Measurements from ENCODE around the gene PPIL1.

PPIL1 gene

DNA sequence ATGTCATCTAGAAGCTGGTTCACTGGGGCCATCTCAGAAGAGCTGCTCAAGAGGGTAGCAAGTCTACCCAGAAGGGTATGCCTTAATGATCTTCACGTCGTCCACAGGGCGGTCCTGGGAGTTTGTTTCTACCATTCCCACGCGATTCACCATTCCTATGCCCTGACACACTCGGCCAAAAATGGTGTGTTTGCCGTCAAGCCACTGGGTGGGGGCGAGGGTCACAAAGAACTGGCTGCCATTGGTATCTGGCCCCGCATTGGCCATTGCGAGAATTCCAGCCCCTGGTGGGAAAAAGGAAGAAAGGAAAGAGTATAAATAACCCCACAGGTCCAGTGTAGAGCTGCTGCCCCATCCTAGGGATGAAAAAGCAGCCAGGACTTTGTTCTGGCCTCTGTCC, 18.9 kb downstream of the PPIL1 start:
- DNase-seq (ENCODE audit: low read depth in 2 of 2) = no peak

- no peak for DNase-seq (ENCODE audit: low read depth in 2 of 2)
These were observed 21.3 kb downstream of the PPIL1 start for GRCh38 chr6:36853325-36853724.

DNA sequence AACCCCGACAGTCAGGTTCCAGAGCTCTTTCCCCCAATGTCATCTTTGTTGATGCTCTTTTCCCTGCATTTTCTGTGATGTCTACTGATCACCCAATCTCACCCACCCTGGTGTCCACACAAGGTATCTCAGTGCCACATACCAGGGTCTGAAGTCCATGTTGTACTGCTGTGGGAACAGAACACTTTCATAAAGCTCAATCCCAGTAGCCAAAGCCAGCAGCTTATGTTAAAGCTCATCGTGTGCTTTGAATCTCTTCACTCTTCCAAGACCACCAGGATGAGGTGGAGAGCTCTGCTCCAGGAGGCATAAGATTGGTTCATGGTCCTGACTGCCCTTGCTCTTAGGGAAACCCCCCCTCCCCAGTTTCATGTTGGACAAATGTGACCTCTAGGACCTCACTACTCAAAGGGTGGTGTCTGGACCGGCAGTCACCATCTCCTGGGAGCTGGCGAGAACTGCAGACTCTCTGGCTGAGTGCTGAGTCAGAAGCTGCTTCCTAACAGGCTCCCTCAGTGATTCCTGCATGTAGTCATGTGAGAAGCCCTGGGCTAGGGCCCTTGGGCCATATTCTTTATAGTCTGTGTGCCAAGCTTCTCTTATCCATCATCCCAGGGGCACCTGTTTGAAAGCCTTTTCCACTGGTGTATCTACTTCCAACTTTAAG, 22.0 kb downstream of the PPIL1 start:
- no peak for DNase-seq (ENCODE audit: low read depth in 2 of 2)

- no peak for DNase-seq (ENCODE audit: low read depth in 2 of 2)
These were observed 23.0 kb downstream of the PPIL1 start for GRCh38 chr6:36851626-36852025.

DNA sequence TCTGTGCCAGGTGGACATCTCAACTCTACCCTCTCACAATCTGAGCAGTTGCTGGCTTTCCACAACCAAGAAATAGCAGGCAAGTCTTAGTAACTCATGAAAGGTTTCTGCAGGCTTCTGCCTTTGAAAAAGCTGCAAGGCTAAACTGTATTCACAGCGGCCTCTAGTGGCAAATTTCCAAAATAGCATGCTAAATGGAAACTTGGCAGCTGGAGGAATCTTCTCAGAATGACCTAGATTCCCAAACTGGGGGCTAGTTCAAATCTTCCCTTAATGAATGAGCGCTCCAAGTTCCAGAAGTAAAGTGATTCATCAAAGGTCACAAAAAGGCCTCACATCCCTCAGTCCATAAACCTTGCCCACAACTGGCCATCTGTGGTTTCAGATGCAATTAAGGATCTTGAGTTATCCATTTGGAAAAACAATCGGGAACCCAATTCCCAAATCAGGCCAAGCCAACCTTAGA, 23.4 kb downstream of the PPIL1 start:
- DNase-seq (ENCODE audit: low read depth in 2 of 2) = no peak

- no peak for DNase-seq (ENCODE audit: low read depth in 2 of 2)
These were observed 24.6 kb downstream of the PPIL1 start for GRCh38 chr6:36850021-36850420.

- DNase-seq (ENCODE audit: low read depth in 2 of 2) = no peak
These were observed 25.8 kb downstream of the PPIL1 start for GRCh38 chr6:36848658-36849441.

GRCh38 chr6:36847991-36848390, 26.6 kb downstream of the PPIL1 start:
- no peak for DNase-seq (ENCODE audit: low read depth in 2 of 2)

- DNase-seq (ENCODE audit: low read depth in 2 of 2) = no peak
These were observed 27.5 kb downstream of the PPIL1 start for GRCh38 chr6:36847152-36847551.

DNA sequence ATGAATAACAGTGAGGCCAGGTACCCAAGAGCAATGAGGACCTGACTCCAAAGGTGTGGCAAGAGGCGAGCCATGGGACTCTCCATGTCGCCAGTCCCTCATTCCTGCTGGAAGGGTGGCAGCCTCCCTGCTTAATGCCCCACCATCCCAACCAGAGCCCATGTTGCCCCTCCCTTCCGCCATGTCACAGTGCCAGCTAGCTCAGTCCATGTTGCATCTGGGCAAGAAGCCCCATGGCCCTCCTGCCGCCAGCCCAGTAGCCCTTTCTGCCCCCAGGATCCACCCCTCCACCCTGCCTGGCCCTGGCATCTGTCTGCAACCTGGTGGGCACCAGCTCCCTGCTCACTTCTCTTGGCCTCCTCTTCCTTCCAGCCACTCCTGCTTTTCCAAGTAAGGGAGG, 29.4 kb downstream of the PPIL1 start:
- DNase-seq (ENCODE audit: low read depth in 2 of 2) = no peak

DNA sequence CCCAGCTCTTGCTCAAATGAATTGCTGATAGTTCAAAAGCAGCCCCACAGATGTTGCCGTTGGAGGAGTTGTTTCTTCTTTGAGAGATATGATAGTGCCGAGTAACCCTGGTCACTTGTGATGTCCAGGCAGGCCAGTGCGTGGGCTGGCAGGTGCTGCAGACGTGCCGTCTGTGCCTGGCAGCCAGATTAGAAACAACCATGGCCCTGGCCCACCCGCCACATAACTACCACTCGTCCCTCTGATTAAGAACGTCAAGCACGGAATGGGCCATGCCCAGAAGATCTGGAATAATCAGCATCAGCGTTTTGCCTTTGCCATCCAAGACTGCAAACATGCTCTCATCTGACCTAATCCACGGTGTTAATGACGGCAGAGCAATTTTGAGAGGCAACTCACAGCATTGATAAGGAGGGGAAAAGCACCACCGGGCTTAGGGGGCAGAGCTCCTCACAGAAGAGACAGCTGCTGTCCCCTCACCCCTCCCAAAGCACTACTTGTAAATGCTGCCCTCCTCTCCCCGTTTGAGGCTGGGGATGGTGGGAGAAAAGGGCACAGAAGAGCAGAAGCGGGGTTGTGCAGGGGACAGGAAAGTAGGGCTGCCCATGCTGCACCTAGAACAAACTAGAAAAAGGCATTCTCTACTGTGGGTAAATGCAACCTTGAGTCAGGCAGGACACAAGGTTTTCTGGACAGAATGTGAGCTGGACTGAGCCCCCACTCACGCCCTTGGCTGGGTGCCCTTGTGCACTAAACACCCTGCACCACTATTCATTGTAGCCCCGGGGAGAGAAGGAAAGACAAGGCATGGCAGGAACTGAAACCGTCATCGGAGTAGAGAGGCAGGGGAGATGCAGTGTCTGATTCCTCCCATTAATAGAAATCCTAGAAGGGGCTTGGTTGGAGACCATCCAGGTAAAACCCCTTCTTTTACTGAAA, 30.1 kb downstream of the PPIL1 start:
- no peak for DNase-seq (ENCODE audit: low read depth in 2 of 2)

GRCh38 chr6:36843170-36843569, 31.4 kb downstream of the PPIL1 start:
- no peak for DNase-seq (ENCODE audit: low read depth in 2 of 2)

DNA sequence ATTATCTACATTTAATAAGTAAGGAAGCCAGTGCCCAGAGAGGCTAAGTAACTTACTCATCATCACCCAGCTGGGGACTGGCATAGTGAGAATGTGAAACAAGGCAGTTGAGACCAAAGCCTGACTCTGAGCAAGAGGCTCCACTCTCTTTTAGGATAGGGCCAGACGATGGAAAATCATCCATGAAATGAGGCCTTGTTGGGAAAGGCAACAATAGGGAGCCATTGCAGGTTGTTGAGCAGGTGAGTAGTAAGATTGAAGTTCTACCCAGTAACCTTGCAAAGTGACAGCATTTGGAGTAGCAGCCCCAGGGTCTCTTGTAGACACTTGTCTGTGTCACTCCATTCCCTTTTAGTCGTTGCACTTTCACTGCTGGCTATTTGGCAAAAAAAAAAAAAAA, 32.8 kb downstream of the PPIL1 start:
- no peak for DNase-seq (ENCODE audit: low read depth in 2 of 2)

- no peak for DNase-seq (ENCODE audit: low read depth in 2 of 2)
These were observed 33.9 kb downstream of the PPIL1 start for GRCh38 chr6:36840432-36841403.

GRCh38 chr6:36839749-36840431, 34.7 kb downstream of the PPIL1 start:
- peak in 1 of 2 experiments; percentile 24 for DNase-seq (ENCODE audit: low read depth in 2 of 2)

GRCh38 chr6:36838896-36839748, 35.5 kb downstream of the PPIL1 start, which contains the start of gene CPNE5:
TSS of gene CPNE5 (minus strand) at chr6:36839444. CDS start at chr6:36839377, 67 bp downstream.
- DNase-seq (ENCODE audit: low read depth in 2 of 2) = no peak

DNA sequence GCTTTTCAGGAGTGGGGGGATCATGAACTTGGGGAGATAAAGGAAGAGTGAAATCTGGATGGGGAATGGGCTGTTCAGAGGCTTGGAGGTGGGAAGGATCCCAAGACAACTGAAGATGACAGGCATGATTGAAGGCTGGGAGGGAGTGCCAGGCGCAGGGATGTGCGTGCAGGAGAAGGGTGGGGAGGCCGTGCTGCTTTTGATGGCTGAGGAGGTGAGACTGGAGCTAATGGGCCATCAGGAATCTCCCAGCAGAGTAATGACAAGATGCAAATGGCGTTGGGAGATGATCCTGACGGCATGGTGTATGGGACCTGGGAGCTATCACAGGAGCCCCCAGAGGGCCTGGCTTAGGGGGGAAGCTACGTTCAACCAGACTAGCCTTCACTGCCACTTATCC, 36.9 kb downstream of the PPIL1 start:
- no peak for DNase-seq (ENCODE audit: low read depth in 2 of 2)

- DNase-seq (ENCODE audit: low read depth in 2 of 2) = no peak
These were observed 37.6 kb downstream of the PPIL1 start for GRCh38 chr6:36837022-36837339.
